Kidney epithelial cell (primary cell): ENCODE data around the gene PLXNB3. TPM values are rescaled to one million over a fixed set of nuclear protein-coding genes. Genes with fewer than 3 reads are reported as not detected.

Source experiments
- DNase-seq: peaks from one replicate; pipeline ENCODE4 v3.0.0-alpha.2; 2010; ENCODE audit warnings: low read depth
- H3K27me3 ChIP-seq: 2 replicates; pipeline ENCODE4 v1.6.0; 2011; ENCODE audit warnings: low read length; ENCODE audit not compliant: control insufficient read depth, insufficient read depth
- H3K36me3 ChIP-seq: 2 replicates; pipeline ENCODE4 v1.5.1; 2011; ENCODE audit warnings: low read length; ENCODE audit not compliant: control insufficient read depth, insufficient read depth
- H3K4me3 ChIP-seq: 2 replicates; pipeline ENCODE4 v1.5.1; 2011; ENCODE audit warnings: low read depth, mild to moderate bottlenecking, control low read depth, low read length
- CTCF ChIP-seq: IDR thresholded peaks from 2 replicates; pipeline ENCODE4 v1.5.1; 2011; ENCODE audit warnings: mild to moderate bottlenecking, moderate library complexity, low read length, control low read depth, inconsistent platforms; ENCODE audit not compliant: insufficient read depth, poor library complexity, severe bottlenecking
- total RNA-seq: library from RNA; depleted of rRNA; stranded (reverse); fragments of >200 nt; gene quantifications from 2 replicates; pipeline ENCODE4 v1.2.3, GENCODE V29; 2015

Gene PLXNB3
- total RNA-seq, 1 donor from 2014 or later: 3.6 TPM

- DNase-seq: no peak
- Histone ChIP-seq H3K4me3 (no peak overlapping the region), H3K27me3 (no peaks in the 10 kb centered on the region), H3K36me3 (no peaks in the 10 kb centered on the region)
- no peak for TF ChIP-seq CTCF
These were observed 634 bp upstream of the PLXNB3 start for GRCh38 chrX:153763298-153763932.

DNA sequence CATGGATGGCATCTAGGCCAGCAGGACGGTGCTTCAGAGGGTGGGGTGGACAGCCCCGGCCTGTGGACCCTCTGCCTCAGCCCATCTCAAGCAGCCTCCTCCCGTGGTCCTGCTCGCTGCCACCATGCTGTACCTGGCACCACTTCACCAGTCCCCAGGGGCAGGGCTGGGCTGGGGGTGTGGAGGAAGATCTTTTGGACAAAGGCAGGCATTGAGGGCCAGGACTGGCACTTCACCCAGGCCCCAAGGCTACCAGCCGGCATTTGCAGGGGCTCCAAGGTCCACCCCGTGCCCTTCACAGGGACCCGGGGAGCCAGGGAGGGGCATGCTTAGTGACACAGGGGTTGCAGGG lies 713 bp downstream of the PLXNB3 start:
- Histone ChIP-seq H3K4me3 (no peak overlapping the region), H3K27me3 (no peaks in the 10 kb centered on the region), H3K36me3 (no peaks in the 10 kb centered on the region)
- no peak for DNase-seq
- TF ChIP-seq CTCF: no peak

DNA sequence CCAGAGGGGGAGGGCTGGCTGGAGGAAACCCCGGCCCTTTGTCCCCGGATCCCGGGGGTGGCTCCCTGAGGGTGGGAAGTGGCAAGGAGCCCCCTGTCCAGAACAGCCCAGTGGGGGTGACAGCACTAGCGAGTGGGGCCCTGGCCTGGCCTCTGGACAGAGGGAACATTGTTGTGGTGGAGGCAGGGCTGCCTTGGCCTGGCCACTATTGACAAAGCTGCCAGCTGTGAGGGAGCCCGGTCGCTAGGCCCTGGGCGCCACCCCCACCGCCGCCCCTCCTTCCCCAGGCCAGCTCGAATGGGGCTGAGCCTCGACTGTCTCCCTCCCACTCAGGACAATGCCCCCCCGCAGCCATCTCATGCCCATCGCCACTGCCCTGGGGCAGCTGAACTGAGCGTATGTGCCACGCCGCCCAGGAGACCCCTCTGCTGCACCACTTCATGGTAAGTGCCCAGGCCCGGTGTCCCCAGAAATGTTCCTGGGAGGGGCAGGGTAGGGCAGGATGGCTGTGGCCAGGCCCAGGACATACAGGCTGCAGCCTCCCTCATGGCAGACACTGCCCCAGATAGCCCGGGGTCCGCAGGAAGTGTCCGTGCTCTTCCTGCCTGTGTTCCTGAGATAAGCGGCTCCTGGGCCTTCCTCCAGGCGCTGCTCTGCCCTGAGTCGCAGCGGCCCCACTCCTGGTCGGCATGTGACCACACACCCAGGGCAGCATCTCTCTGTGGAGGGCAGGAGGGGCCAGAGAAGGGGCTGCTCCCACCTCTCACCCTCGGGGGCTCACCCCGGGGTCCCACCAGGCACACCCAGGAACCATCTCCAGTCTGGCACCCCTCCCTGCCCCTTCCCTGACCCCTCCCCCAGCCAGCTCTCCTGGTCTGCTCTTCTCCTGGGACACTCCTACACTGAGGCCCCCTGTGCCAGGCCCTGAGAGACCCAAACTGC lies 1.4 kb downstream of the PLXNB3 start:
- no peak for DNase-seq
- Histone ChIP-seq H3K27me3 (no peaks in the 10 kb centered on the region), H3K36me3 (no peaks in the 10 kb centered on the region), H3K4me3 (no peak overlapping the region)
- no peak for TF ChIP-seq CTCF

DNA sequence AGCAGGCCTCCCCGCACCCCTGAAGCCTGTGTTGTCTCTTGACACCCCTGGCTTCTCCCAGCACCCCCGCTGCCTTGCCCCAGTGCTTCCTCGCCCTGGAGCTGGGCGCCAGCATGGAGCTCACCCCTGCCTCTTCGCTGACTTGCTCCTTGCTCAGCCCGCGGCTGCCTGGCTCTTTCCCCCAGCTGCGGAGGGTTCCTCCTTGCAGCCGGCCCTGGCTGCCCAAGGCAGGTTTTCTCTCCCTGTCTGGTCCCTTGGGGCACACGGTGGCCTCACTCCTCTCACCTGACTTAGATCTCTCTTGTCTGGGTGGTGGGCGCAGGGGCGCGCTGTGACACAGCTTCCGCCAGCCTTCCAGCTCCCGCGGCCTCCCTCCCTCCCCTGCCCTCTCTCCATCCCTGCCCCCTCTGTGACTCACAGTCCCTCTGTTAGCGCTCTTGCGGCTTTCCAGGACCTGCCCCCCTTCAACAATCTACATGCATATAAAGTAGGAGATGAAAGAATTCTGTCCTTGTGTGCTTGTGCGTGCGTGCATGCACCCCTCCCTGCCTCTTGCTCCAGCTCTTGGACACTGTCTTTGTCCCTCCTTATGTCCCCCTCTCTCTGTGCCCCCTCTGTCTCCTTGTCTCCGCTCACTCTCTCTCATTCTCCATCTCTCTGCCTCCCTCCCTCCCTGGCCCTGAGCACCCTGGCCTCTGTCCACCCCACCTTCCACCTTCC lies 2.2 kb downstream of the PLXNB3 start:
- TF ChIP-seq CTCF: no peak
- DNase-seq: peak; percentile 21

GRCh38 chrX:153766871-153767673 lies 3.0 kb downstream of the PLXNB3 start:
- Histone ChIP-seq H3K36me3 (no peaks in the 10 kb centered on the region), H3K27me3 (no peaks in the 10 kb centered on the region), H3K4me3 (no peak overlapping the region)
- TF ChIP-seq CTCF: no peak
- no peak for DNase-seq

More for the DNA sequence above, 2.2 kb downstream of the PLXNB3 start:
- H3K36me3 ChIP-seq: no peaks in the 10 kb centered on the region
- H3K4me3 ChIP-seq: peak overlapping the region; percentile 25
- no peaks in the 10 kb centered on the region for H3K27me3 ChIP-seq
